ENCODE measurements around the gene NPR1.
A peak's percentile ranks its signal among the peaks of the same experiment; 100 is the strongest.

The NPR1 gene

DNA sequence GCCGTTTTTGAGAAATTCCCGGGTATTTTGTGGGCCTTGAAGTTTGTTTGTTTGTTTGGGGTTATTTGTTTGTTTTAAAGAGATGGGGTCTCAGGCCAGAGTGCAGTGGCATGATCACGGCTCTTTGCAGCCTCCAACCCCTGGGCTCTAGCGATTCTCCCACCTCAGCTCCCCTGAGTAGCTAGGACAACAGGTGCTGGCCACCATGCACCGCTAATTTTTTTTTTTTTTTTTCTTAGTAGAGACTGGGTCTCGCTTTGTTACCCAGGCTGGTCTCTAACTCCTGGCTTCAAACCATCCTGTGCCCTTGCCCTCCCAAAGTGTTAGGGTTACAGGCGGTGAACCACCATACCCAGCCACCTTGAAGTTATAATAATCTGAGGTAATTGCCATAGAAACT is 42.6 kb upstream of the NPR1 start:
- Histone ChIP-seq H3K4me1 (ENCODE audit: control insufficient read depth, insufficient read depth, low read depth, low read length) (peaks cover 9% of the 10 kb centered on the region), H2BK15ac (ENCODE audit: low read depth, poor library complexity, severe bottlenecking) (no peak overlapping the region), H3K18ac (ENCODE audit: low read depth in 1 of 2, low read length in 2 of 2) (no peak overlapping the region), H2AFZ (ENCODE audit: low read depth, low read length) (no peak overlapping the region), H3K27ac (ENCODE audit: low read length, poor library complexity, severe bottlenecking) (no peak overlapping the region), H3K9me3 (ENCODE audit: control insufficient read depth, low read length) (no peaks in the 10 kb centered on the region), H3K4ac (ENCODE audit: low read depth in 1 of 2, low read length in 2 of 2) (no peak overlapping the region), H3K36me3 (ENCODE audit: control insufficient read depth in 1 of 2, insufficient read depth in 2 of 2, low read depth in 1 of 2, low read length in 2 of 2) (peaks cover 37 to 58% of the 10 kb centered on the region in 2 experiments), H4K8ac (ENCODE audit: low read length) (no peak overlapping the region), H3K4me3 (ENCODE audit: insufficient read depth in 1 of 2, low read depth in 1 of 2, low read length in 2 of 2) (peak overlapping the region in 1 of 2 experiments; percentile 98), H3K27me3 (ENCODE audit: control insufficient read depth in 1 of 2, insufficient read depth in 1 of 2, low read length in 2 of 2) (no peaks in the 10 kb centered on the region), H3K9ac (ENCODE audit: low read length) (peak overlapping the region; percentile 100), H4K91ac (ENCODE audit: low read length) (no peak overlapping the region), H3K23ac (ENCODE audit: low read length in 2 of 2) (no peak overlapping the region), H2BK5ac (ENCODE audit: low read depth, low read length, poor library complexity, severe bottlenecking) (no peak overlapping the region), H2BK12ac (ENCODE audit: low read length in 2 of 2) (no peak overlapping the region), H2AK5ac (ENCODE audit: low read length, severe bottlenecking) (no peak overlapping the region), H3K14ac (ENCODE audit: low read length in 2 of 2) (no peak overlapping the region), H2BK120ac (ENCODE audit: low read depth, low read length) (no peak overlapping the region), H3K4me2 (ENCODE audit: low read length, poor library complexity, severe bottlenecking) (peak overlapping the region; percentile 25), H3K79me1 (replicated peaks; ENCODE audit: low read length, poor library complexity, severe bottlenecking) (peaks cover 9% of the 10 kb centered on the region)
- WGBS, result 84% methylated on average over 5 of the region's 7 CpGs
- DNase-seq, result no peak

GRCh38 chr1:153636312-153636711 is 42.2 kb upstream of the NPR1 start:
- Histone ChIP-seq H3K79me1 (replicated peaks; ENCODE audit: low read length, poor library complexity, severe bottlenecking) (peaks cover 9% of the 10 kb centered on the region), H3K4ac (ENCODE audit: low read depth in 1 of 2, low read length in 2 of 2) (no peak overlapping the region), H2BK15ac (ENCODE audit: low read depth, poor library complexity, severe bottlenecking) (no peak overlapping the region), H3K23ac (ENCODE audit: low read length in 2 of 2) (no peak overlapping the region), H4K91ac (ENCODE audit: low read length) (no peak overlapping the region), H2BK12ac (ENCODE audit: low read length in 2 of 2) (no peak overlapping the region), H3K27ac (ENCODE audit: low read length, poor library complexity, severe bottlenecking) (no peak overlapping the region), H2BK5ac (ENCODE audit: low read depth, low read length, poor library complexity, severe bottlenecking) (no peak overlapping the region), H2BK120ac (ENCODE audit: low read depth, low read length) (no peak overlapping the region), H3K4me3 (ENCODE audit: insufficient read depth in 1 of 2, low read depth in 1 of 2, low read length in 2 of 2) (peak overlapping the region in 1 of 2 experiments; percentile 98), H3K9ac (ENCODE audit: low read length) (no peak overlapping the region), H2AFZ (ENCODE audit: low read depth, low read length) (no peak overlapping the region), H3K4me1 (ENCODE audit: control insufficient read depth, insufficient read depth, low read depth, low read length) (peaks cover 9% of the 10 kb centered on the region), H4K8ac (ENCODE audit: low read length) (no peak overlapping the region), H3K18ac (ENCODE audit: low read depth in 1 of 2, low read length in 2 of 2) (no peak overlapping the region), H3K14ac (ENCODE audit: low read length in 2 of 2) (no peak overlapping the region), H3K27me3 (ENCODE audit: control insufficient read depth in 1 of 2, insufficient read depth in 1 of 2, low read length in 2 of 2) (no peaks in the 10 kb centered on the region), H3K36me3 (ENCODE audit: control insufficient read depth in 1 of 2, insufficient read depth in 2 of 2, low read depth in 1 of 2, low read length in 2 of 2) (peaks cover 37 to 61% of the 10 kb centered on the region in 2 experiments), H3K4me2 (ENCODE audit: low read length, poor library complexity, severe bottlenecking) (no peak overlapping the region), H3K9me3 (ENCODE audit: control insufficient read depth, low read length) (no peaks in the 10 kb centered on the region), H2AK5ac (ENCODE audit: low read length, severe bottlenecking) (no peak overlapping the region)
- WGBS, result 91% methylated on average over 9 of the region's 9 CpGs
- no peak for DNase-seq

DNA sequence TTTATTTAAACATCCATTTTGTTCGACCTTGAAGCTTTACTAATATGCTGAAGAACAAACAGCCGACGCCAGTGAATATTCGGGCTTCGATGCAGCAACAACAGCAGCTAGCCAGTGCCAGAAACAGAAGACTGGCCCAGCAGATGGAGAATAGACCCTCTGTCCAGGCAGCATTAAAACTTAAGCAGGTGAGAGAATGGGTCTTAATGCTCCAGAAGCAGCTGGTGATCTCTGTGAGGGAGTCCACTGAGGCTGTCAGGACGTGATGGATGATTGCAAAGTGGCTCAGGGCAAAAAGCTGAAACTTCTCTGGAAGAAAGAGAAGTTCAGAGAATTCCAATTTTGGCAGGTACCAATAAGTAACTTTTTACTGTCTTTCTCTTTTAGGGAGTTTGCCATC is 40.2 kb upstream of the NPR1 start:
- H3K27me3 ChIP-seq (ENCODE audit: control insufficient read depth in 1 of 2, insufficient read depth in 1 of 2, low read length in 2 of 2), result no peaks in the 10 kb centered on the region
- H3K36me3 ChIP-seq (ENCODE audit: control insufficient read depth in 1 of 2, insufficient read depth in 2 of 2, low read depth in 1 of 2, low read length in 2 of 2), result peaks cover 47 to 74% of the 10 kb centered on the region in 2 experiments
- no peak for DNase-seq
- H3K9me3 ChIP-seq (ENCODE audit: control insufficient read depth, low read length), result no peaks in the 10 kb centered on the region
- H4K8ac ChIP-seq (ENCODE audit: low read length), result no peak overlapping the region
- H2AFZ ChIP-seq (ENCODE audit: low read depth, low read length), result no peak overlapping the region
- H3K4me3 ChIP-seq (ENCODE audit: insufficient read depth in 1 of 2, low read depth in 1 of 2, low read length in 2 of 2), result no peak overlapping the region
- no peak overlapping the region for H2AK5ac ChIP-seq (ENCODE audit: low read length, severe bottlenecking)
- H3K79me1 ChIP-seq (replicated peaks; ENCODE audit: low read length, poor library complexity, severe bottlenecking), result peaks cover 16% of the 10 kb centered on the region
- H3K14ac ChIP-seq (ENCODE audit: low read length in 2 of 2), result no peak overlapping the region
- H3K27ac ChIP-seq (ENCODE audit: low read length, poor library complexity, severe bottlenecking), result no peak overlapping the region
- no peak overlapping the region for H4K91ac ChIP-seq (ENCODE audit: low read length)
- peaks cover 9% of the 10 kb centered on the region for H3K4me1 ChIP-seq (ENCODE audit: control insufficient read depth, insufficient read depth, low read depth, low read length)
- H2BK120ac ChIP-seq (ENCODE audit: low read depth, low read length), result no peak overlapping the region
- no peak overlapping the region for H3K18ac ChIP-seq (ENCODE audit: low read depth in 1 of 2, low read length in 2 of 2)
- H3K4me2 ChIP-seq (ENCODE audit: low read length, poor library complexity, severe bottlenecking), result no peak overlapping the region
- H2BK5ac ChIP-seq (ENCODE audit: low read depth, low read length, poor library complexity, severe bottlenecking), result no peak overlapping the region
- WGBS, result 96% methylated on average over 6 of the region's 6 CpGs
- no peak overlapping the region for H2BK12ac ChIP-seq (ENCODE audit: low read length in 2 of 2)
- peak overlapping the region; percentile 65 for H3K9ac ChIP-seq (ENCODE audit: low read length)
- no peak overlapping the region for H3K23ac ChIP-seq (ENCODE audit: low read length in 2 of 2)
- H3K4ac ChIP-seq (ENCODE audit: low read depth in 1 of 2, low read length in 2 of 2), result no peak overlapping the region
- no peak overlapping the region for H2BK15ac ChIP-seq (ENCODE audit: low read depth, poor library complexity, severe bottlenecking)

- WGBS, result 86% methylated on average over 3 of the region's 3 CpGs
These were observed 39.2 kb upstream of the NPR1 start for GRCh38 chr1:153639280-153639679.

More at GRCh38 chr1:153639280-153639679, 39.2 kb upstream of the NPR1 start:
- Histone ChIP-seq H3K9me3 (ENCODE audit: control insufficient read depth, low read length) (no peaks in the 10 kb centered on the region), H3K79me1 (replicated peaks; ENCODE audit: low read length, poor library complexity, severe bottlenecking) (peaks cover 16% of the 10 kb centered on the region), H3K9ac (ENCODE audit: low read length) (no peak overlapping the region), H3K4ac (ENCODE audit: low read depth in 1 of 2, low read length in 2 of 2) (no peak overlapping the region), H3K27ac (ENCODE audit: low read length, poor library complexity, severe bottlenecking) (no peak overlapping the region), H3K4me2 (ENCODE audit: low read length, poor library complexity, severe bottlenecking) (no peak overlapping the region), H3K14ac (ENCODE audit: low read length in 2 of 2) (no peak overlapping the region), H3K18ac (ENCODE audit: low read depth in 1 of 2, low read length in 2 of 2) (no peak overlapping the region), H4K91ac (ENCODE audit: low read length) (no peak overlapping the region), H3K4me1 (ENCODE audit: control insufficient read depth, insufficient read depth, low read depth, low read length) (peaks cover 5% of the 10 kb centered on the region), H3K23ac (ENCODE audit: low read length in 2 of 2) (no peak overlapping the region), H2AFZ (ENCODE audit: low read depth, low read length) (no peak overlapping the region), H2BK120ac (ENCODE audit: low read depth, low read length) (no peak overlapping the region), H2BK5ac (ENCODE audit: low read depth, low read length, poor library complexity, severe bottlenecking) (no peak overlapping the region), H2BK15ac (ENCODE audit: low read depth, poor library complexity, severe bottlenecking) (no peak overlapping the region), H4K8ac (ENCODE audit: low read length) (no peak overlapping the region), H3K27me3 (ENCODE audit: control insufficient read depth in 1 of 2, insufficient read depth in 1 of 2, low read length in 2 of 2) (no peaks in the 10 kb centered on the region), H3K4me3 (ENCODE audit: insufficient read depth in 1 of 2, low read depth in 1 of 2, low read length in 2 of 2) (no peak overlapping the region), H2BK12ac (ENCODE audit: low read length in 2 of 2) (no peak overlapping the region), H3K36me3 (ENCODE audit: control insufficient read depth in 1 of 2, insufficient read depth in 2 of 2, low read depth in 1 of 2, low read length in 2 of 2) (peaks cover 47 to 84% of the 10 kb centered on the region in 2 experiments), H2AK5ac (ENCODE audit: low read length, severe bottlenecking) (no peak overlapping the region)
- DNase-seq, result no peak
